Nephron (organoid): ENCODE data around the gene USP31.
A peak's percentile ranks its signal among the peaks of the same experiment; 100 is the strongest.

ENCODE experiments used
- H3K27ac Mint-ChIP-seq, 3 experiments: 2 replicates each; pipeline ENCODE4 v1.8.0; 2020; ENCODE audit warnings: mixed read lengths in 3 of 3, mild to moderate bottlenecking in 2 of 3, moderate library complexity in 1 of 3
- H3K27me3 Mint-ChIP-seq: 2 replicates; pipeline ENCODE4 v1.8.0; 2021; ENCODE audit warnings: low read depth, mild to moderate bottlenecking, moderate library complexity, mixed read lengths
- H3K36me3 Mint-ChIP-seq: 2 replicates; pipeline ENCODE4 v1.8.0; 2020; ENCODE audit warnings: low read depth, mixed read lengths
- H3K4me1 Mint-ChIP-seq: 2 replicates; pipeline ENCODE4 v1.8.0; 2020; ENCODE audit warnings: mixed read lengths
- H3K4me3 Mint-ChIP-seq, 3 experiments: 2 replicates each; pipeline ENCODE4 v1.8.0; 2020; ENCODE audit warnings: mild to moderate bottlenecking in 3 of 3, mixed read lengths in 3 of 3, moderate library complexity in 2 of 3
- H3K9me3 Mint-ChIP-seq: 2 replicates; pipeline ENCODE4 v1.8.0; 2020; ENCODE audit warnings: mixed read lengths
- CTCF ChIP-seq, 3 experiments: fragments of 200-600 bp; sonication (generic); IDR thresholded peaks; one replicate each; pipeline ENCODE4 v1.5.0; 2021; ENCODE audit warnings: antibody characterized with exemption in 3 of 3; ENCODE audit not compliant: unreplicated experiment in 3 of 3

USP31 gene

GRCh38 chr16:23026784-23027362 lies 122.4 kb downstream of the USP31 start:
- H3K9me3 Mint-ChIP-seq, result no peaks in the 10 kb centered on the region
- peaks cover 19% of the 10 kb centered on the region for H3K27me3 Mint-ChIP-seq

GRCh38 chr16:23025692-23026307 lies 123.5 kb downstream of the USP31 start:
- H3K36me3 Mint-ChIP-seq, result no peaks in the 10 kb centered on the region
- H3K27ac Mint-ChIP-seq, result peak overlapping the region in 2 of 3 experiments; percentile 27 to 70
- no peaks in the 10 kb centered on the region for H3K9me3 Mint-ChIP-seq
- TF ChIP-seq CTCF (IDR thresholded peaks at IDR 0.05; ENCODE audit: unreplicated experiment in 3 of 3), result no peak
- H3K4me1 Mint-ChIP-seq, result peaks cover 8% of the 10 kb centered on the region
- no peak overlapping the region for H3K4me3 Mint-ChIP-seq
- H3K27me3 Mint-ChIP-seq, result peaks cover 16% of the 10 kb centered on the region

More at GRCh38 chr16:23026784-23027362, 122.4 kb downstream of the USP31 start:
- Mint-ChIP-seq H3K36me3 (no peaks in the 10 kb centered on the region), H3K4me3 (no peak overlapping the region), H3K4me1 (peaks cover 8% of the 10 kb centered on the region), H3K27ac (no peak overlapping the region)
- no peak for TF ChIP-seq CTCF (IDR thresholded peaks at IDR 0.05; ENCODE audit: unreplicated experiment in 3 of 3)

- Mint-ChIP-seq H3K4me3 (no peak overlapping the region), H3K27ac (no peak overlapping the region)
Measured at GRCh38 chr16:23024044-23024443, 125.2 kb downstream of the USP31 start.

GRCh38 chr16:23020084-23020483 lies 129.2 kb downstream of the USP31 start:
- Mint-ChIP-seq H3K27me3 (no peaks in the 10 kb centered on the region), H3K9me3 (no peaks in the 10 kb centered on the region), H3K36me3 (no peaks in the 10 kb centered on the region), H3K27ac (no peak overlapping the region), H3K4me1 (no peaks in the 10 kb centered on the region), H3K4me3 (no peak overlapping the region)
- TF ChIP-seq CTCF (IDR thresholded peaks at IDR 0.05; ENCODE audit: unreplicated experiment in 3 of 3), result no peak

More at GRCh38 chr16:23024044-23024443, 125.2 kb downstream of the USP31 start:
- Mint-ChIP-seq H3K4me1 (peaks cover 8% of the 10 kb centered on the region), H3K36me3 (no peaks in the 10 kb centered on the region), H3K27me3 (peaks cover 5% of the 10 kb centered on the region), H3K9me3 (no peaks in the 10 kb centered on the region)
- TF ChIP-seq CTCF (IDR thresholded peaks at IDR 0.05; ENCODE audit: unreplicated experiment in 3 of 3), result no peak

- Mint-ChIP-seq H3K27ac (peak overlapping the region in 2 of 3 experiments; percentile 18 to 78), H3K27me3 (no peaks in the 10 kb centered on the region), H3K4me3 (no peak overlapping the region), H3K9me3 (no peaks in the 10 kb centered on the region), H3K36me3 (no peaks in the 10 kb centered on the region), H3K4me1 (no peaks in the 10 kb centered on the region)
- no peak for TF ChIP-seq CTCF (IDR thresholded peaks at IDR 0.05; ENCODE audit: unreplicated experiment in 3 of 3)
Measured at GRCh38 chr16:23016368-23016767, 132.9 kb downstream of the USP31 start.

GRCh38 chr16:23015580-23015979 lies 133.7 kb downstream of the USP31 start:
- H3K4me1 Mint-ChIP-seq, result no peaks in the 10 kb centered on the region
- no peaks in the 10 kb centered on the region for H3K9me3 Mint-ChIP-seq
- H3K36me3 Mint-ChIP-seq, result no peaks in the 10 kb centered on the region
- peak overlapping the region; percentile 33 to 80 (median 39) for H3K27ac Mint-ChIP-seq
- H3K4me3 Mint-ChIP-seq, result no peak overlapping the region
- no peaks in the 10 kb centered on the region for H3K27me3 Mint-ChIP-seq
- no peak for TF ChIP-seq CTCF (IDR thresholded peaks at IDR 0.05; ENCODE audit: unreplicated experiment in 3 of 3)
